ENCODE results near the gene NAGLU. TPM values are rescaled to one million over a fixed set of nuclear protein-coding genes. Genes with fewer than 3 reads are reported as not detected.
A peak's percentile ranks its signal among the peaks of the same experiment; 100 is the strongest.

Gene NAGLU
- total and polyA plus RNA-seq, 2 of the 13 experiments (the other 11 are each of a cell fraction or from before 2014, with no cell fraction given), result 28.2 to 40.1 TPM

GRCh38 chr17:42531455-42532354, 4.3 kb upstream of the NAGLU start (continued):
- TF ChIP-seq HCFC1 (IDR thresholded peaks at IDR 0.05; ENCODE audit: low read depth, low read length), result no peak
- TF ChIP-seq ZBTB21 (CRISPR knock-in tag; IDR thresholded peaks at IDR 0.05), result no peak
- no peak for TF ChIP-seq NFATC3 (CRISPR knock-in tag; IDR thresholded peaks at IDR 0.05)
- TF ChIP-seq POGK (CRISPR knock-in tag; conservative IDR thresholded peaks at IDR 0.05), result peak; percentile 20; the same call in 1 of the 2 replicates
- TF ChIP-seq FOSL2 (CRISPR knock-in tag; IDR thresholded peaks at IDR 0.05), result no peak
- TF ChIP-seq ZNF230 (CRISPR knock-in tag; IDR thresholded peaks at IDR 0.05), result no peak; the same call in 1 of the 2 replicates
- no peak for TF ChIP-seq ZNF740 (CRISPR knock-in tag; IDR thresholded peaks at IDR 0.05)
- TF ChIP-seq FOXA3 (CRISPR knock-in tag; IDR thresholded peaks at IDR 0.05), result peak; percentile 25
- no peak for TF ChIP-seq ZNF382 (CRISPR knock-in tag; IDR thresholded peaks at IDR 0.05; ENCODE audit: borderline replicate concordance)
- no peak for TF ChIP-seq ZNF563 (CRISPR knock-in tag; IDR thresholded peaks at IDR 0.05)
- TF ChIP-seq ZNF572 (CRISPR knock-in tag; IDR thresholded peaks at IDR 0.05), result 0 out of 2 replicates have a peak, but pooled peaks have one; percentile 53
- no peak for TF ChIP-seq ZNF580 (CRISPR knock-in tag; IDR thresholded peaks at IDR 0.05; ENCODE audit: borderline replicate concordance, low read depth)
- no peak for TF ChIP-seq SATB2 (CRISPR knock-in tag; IDR thresholded peaks at IDR 0.05)
- TF ChIP-seq CBX2 (IDR thresholded peaks at IDR 0.05; ENCODE audit: low read depth, low read length), result no peak
- TF ChIP-seq CBX2 (CRISPR knock-in tag; IDR thresholded peaks at IDR 0.05; ENCODE audit: low read depth), result 0 out of 2 replicates have a peak, but pooled peaks have one; percentile 15
- no peak for TF ChIP-seq ZNF550 (CRISPR knock-in tag; IDR thresholded peaks at IDR 0.05; ENCODE audit: borderline replicate concordance)
- peak; percentile 20; the same call in 1 of the 2 replicates for TF ChIP-seq POLR2AphosphoS5 (IDR thresholded peaks at IDR 0.05; ENCODE audit: low read depth, low read length)
- TF ChIP-seq ZNF333 (CRISPR knock-in tag; IDR thresholded peaks at IDR 0.05; ENCODE audit: borderline replicate concordance), result no peak
- peak; percentile 46; the same call in 1 of the 2 replicates for TF ChIP-seq ETS1 (CRISPR knock-in tag; IDR thresholded peaks at IDR 0.05)
- no peak for TF ChIP-seq KLF11 (CRISPR knock-in tag; IDR thresholded peaks at IDR 0.05)
- no peak for TF ChIP-seq E2F1 (CRISPR knock-in tag; IDR thresholded peaks at IDR 0.05)
- TF ChIP-seq GMEB2 (CRISPR knock-in tag; IDR thresholded peaks at IDR 0.05; ENCODE audit: low read depth), result no peak
- TF ChIP-seq TRIM24 (CRISPR knock-in tag; IDR thresholded peaks at IDR 0.05), result no peak
- TF ChIP-seq ZNF552 (CRISPR knock-in tag; IDR thresholded peaks at IDR 0.05; ENCODE audit: borderline replicate concordance), result no peak

Measured in HepG2 (cell line).